Adrenal gland (tissue), 12 donors: ENCODE data around the gene YJEFN3. TPM values are rescaled to one million over a fixed set of nuclear protein-coding genes. Genes with fewer than 3 reads are reported as not detected.

Experiments
- DNase-seq, 7 donors: peaks; one replicate each; pipeline ENCODE4 v3.0.0-alpha.2; 2019 to 2020
- H3K27ac ChIP-seq, 5 donors: fragments of 200-600 bp; sonication (generic) in 4 of 5; 1 replicate in 3 of 5; 2 replicates in 2 of 5; pipeline versions ENCODE4 v1.5.1 to v1.8.0; 2016 to 2020; ENCODE audit warnings: mild to moderate bottlenecking in 1 of 5
- H3K27me3 ChIP-seq: fragments of 200-600 bp; 2 replicates; pipeline ENCODE4 v1.8.0; 2021
- H3K36me3 ChIP-seq, 2 donors: fragments of 200-600 bp; replicated peaks in 1 of 2; 1 replicate in 1 of 2; 2 replicates in 1 of 2; pipeline versions ENCODE4 v1.5.1 to v1.8.0; 2018 to 2022
- H3K4me1 ChIP-seq, 2 donors: fragments of 200-600 bp; replicated peaks in 1 of 2; 1 replicate in 1 of 2; 2 replicates in 1 of 2; pipeline versions ENCODE4 v1.5.1 to v1.8.0; 2018 to 2021
- H3K4me3 ChIP-seq, 4 donors: fragments of 200-600 bp; sonication (generic) in 3 of 4; one replicate each; pipeline ENCODE4 v1.5.1; 2016 to 2018
- H3K9me3 ChIP-seq, 3 donors: fragments of 200-600 bp; sonication (generic) in 1 of 3; replicated peaks in 1 of 3; 1 replicate in 2 of 3; 2 replicates in 1 of 3; pipeline versions ENCODE4 v1.5.1 to v1.8.0; 2016 to 2021
- CTCF ChIP-seq, 6 experiments: fragments of 450-650 bp in 4 of 6; fragments of 200-600 bp in 2 of 6; sonication (generic) in 1 of 6; IDR thresholded peaks; 1 replicate in 5 of 6; 2 replicates in 1 of 6; pipeline versions ENCODE4 v1.5.1 to v1.8.0; 2016 to 2021; ENCODE audit warnings: antibody characterized with exemption in 6 of 6, mild to moderate bottlenecking in 2 of 6, moderate library complexity in 1 of 6
- POLR2A ChIP-seq, 2 donors: fragments of 450-650 bp; IDR thresholded peaks; one replicate each; pipeline ENCODE4 v1.6.1; 2017; ENCODE audit warnings: antibody characterized with exemption in 2 of 2, mild to moderate bottlenecking in 2 of 2, moderate library complexity in 1 of 2
- WGBS, 4 donors: extraction: QIAGEN DNeasy Blood & Tissue Kit in 2 of 4; methylation state at CpG; one replicate each; pipeline versions ENCODE4 v1.1.5 to v1.1.7; 2013 to 2017; 5-methylcytosine and 5-hydroxymethylcytosine counted together
- intact Hi-C, 2 donors: fragments of 100-400 bp; cut with DNase I; formaldehyde crosslinking; loops; one replicate each; pipeline versions ENCODE4 v1.14.1 to v1.15.0; 2022 to 2023
- polyA plus RNA-seq, 3 donors: library from polyadenylated mRNA; stranded (reverse); fragments of 200-250 nt in 2 of 3; fragments of 350-450 nt in 1 of 3; fragmentation: Illumina TruSeq in 1 of 3; extraction: RNeasy Lipid Tissue Mini Kit (QIAGEN cat#74804) in 1 of 3; gene quantifications; one replicate each; pipeline ENCODE4 v1.2.3, GENCODE V29; 2013 to 2014
- total RNA-seq, 9 donors: library from RNA; depleted of rRNA in 4 of 9; stranded (reverse); fragments of >200 nt in 4 of 9; fragments of 120-200 nt in 1 of 9; fragmentation: NEBNext Ultra II Directional in 1 of 9; extraction: Animal tissue kit (Norgen Biotek cat#: 25700) in 1 of 9; gene quantifications; one replicate each; pipeline versions ENCODE4 v1.1.0 to v1.2.4, GENCODE V29; 2013 to 2023
- donor health status: healthy with polysubstance abuse.
- donor health status: Bipolar disorder and iron deficiency.
- donor health status: DM: yes; HTN: yes; CAD: no.
- donor health status: DM: no; HTN: no; CAD: no.
- donor health status: DM: no; HTN: no; CAD: no.
- donor health status: DM: yes; HTN: yes; CAD: no.

The YJEFN3 gene
- total and polyA plus RNA-seq, 12 donors, result 0.36 to 30.2 (median 1.3) TPM

GRCh38 chr19:19581391-19581790 lies 52.7 kb downstream of the YJEFN3 start:
- intact Hi-C loops, result no loop called here
- no peak for DNase-seq
- WGBS, 4 donors, result 90 to 94% (median 93%) methylated on average over 12 to 13 of the region's 13 CpGs
- TF ChIP-seq CTCF (IDR thresholded peaks at IDR 0.05) (no peak), POLR2A (IDR thresholded peaks at IDR 0.05) (no peak)
- H3K4me3 ChIP-seq, result no peak overlapping the region
- H3K27me3 ChIP-seq, result no peaks in the 10 kb centered on the region
- no peaks in the 10 kb centered on the region for H3K9me3 ChIP-seq
- no peak overlapping the region for H3K27ac ChIP-seq
- H3K4me1 ChIP-seq, result no peaks in the 10 kb centered on the region
- H3K36me3 ChIP-seq, result no peaks in the 10 kb centered on the region

GRCh38 chr19:19582471-19582870 lies 53.8 kb downstream of the YJEFN3 start:
- DNase-seq, result no peak

DNA sequence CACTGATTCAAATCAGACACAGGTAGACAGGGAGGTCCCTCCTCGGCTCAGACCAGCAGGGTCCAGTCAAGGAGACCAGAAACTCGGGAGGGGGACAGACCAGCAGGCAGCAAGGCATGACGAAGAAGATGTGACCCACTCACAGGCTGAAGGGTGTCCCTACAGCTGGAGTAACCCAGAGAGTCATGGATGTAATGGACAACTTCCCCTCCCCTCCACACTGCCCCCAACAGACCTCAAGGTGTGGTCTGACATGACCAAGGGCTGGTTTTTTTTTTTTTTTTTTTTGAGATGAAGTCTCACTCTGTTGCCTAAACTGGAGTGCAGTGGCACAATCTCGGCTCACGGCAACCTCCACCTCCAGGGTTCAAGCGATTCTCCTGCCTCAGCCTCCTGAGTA lies 55.6 kb downstream of the YJEFN3 start:
- Histone ChIP-seq H3K9me3 (no peaks in the 10 kb centered on the region), H3K36me3 (no peaks in the 10 kb centered on the region), H3K4me1 (no peaks in the 10 kb centered on the region), H3K27me3 (no peaks in the 10 kb centered on the region), H3K27ac (no peak overlapping the region), H3K4me3 (no peak overlapping the region)
- no peak for TF ChIP-seq POLR2A (IDR thresholded peaks at IDR 0.05)
- TF ChIP-seq CTCF (IDR thresholded peaks at IDR 0.05), result no peak
- WGBS, 4 donors, result 88 to 94% (median 89%) methylated on average over 6 of the region's 6 CpGs
- no peak for DNase-seq
- intact Hi-C loops, result no loop called here

More at GRCh38 chr19:19582471-19582870, 53.8 kb downstream of the YJEFN3 start:
- Histone ChIP-seq H3K9me3 (no peaks in the 10 kb centered on the region), H3K36me3 (no peaks in the 10 kb centered on the region), H3K4me1 (no peaks in the 10 kb centered on the region), H3K4me3 (no peak overlapping the region), H3K27ac (no peak overlapping the region), H3K27me3 (no peaks in the 10 kb centered on the region)
- no peak for TF ChIP-seq CTCF (IDR thresholded peaks at IDR 0.05)
- TF ChIP-seq POLR2A (IDR thresholded peaks at IDR 0.05), result no peak
- WGBS, 4 donors, result 84 to 100% (median 90%) methylated on average over 4 to 6 of the region's 6 CpGs
- intact Hi-C loops, result no loop called here

Other genes with a start within 250 kb of the YJEFN3 start
- gene SUGP1, start 208.4 kb upstream of the YJEFN3 start, total RNA-seq, result 10 to 100 TPM; 25.5 to 74.7 (median 53.9) TPM
- 100 to 1,000 TPM in 1 of 3 donors, 10 to 100 TPM in 2; 55.9 to 130 (median 91.0) TPM for gene SUGP1, start 208.4 kb upstream of the YJEFN3 start, polyA plus RNA-seq
- gene MAU2, start 208.1 kb upstream of the YJEFN3 start, total RNA-seq, result 10 to 100 TPM; 25.5 to 64.8 (median 48.8) TPM
- gene MAU2, start 208.1 kb upstream of the YJEFN3 start, polyA plus RNA-seq, result 10 to 100 TPM; 14.9 to 41.3 (median 29.5) TPM
- gene GATAD2A, start 123.2 kb upstream of the YJEFN3 start, total RNA-seq, result 100 to 1,000 TPM in 1 of 9 donors, 10 to 100 TPM in 8; 17.8 to 125 (median 65.3) TPM
- gene GATAD2A, start 123.2 kb upstream of the YJEFN3 start, polyA plus RNA-seq, result 10 to 100 TPM; 17.0 to 35.1 (median 20.9) TPM
- gene TSSK6, start 13.4 kb upstream of the YJEFN3 start, total RNA-seq, result 10 to 100 TPM in 1 of 9 donors, 1 to 10 TPM in 6, under 1 TPM in 2; 0.61 to 50.5 (median 3.5) TPM
- gene TSSK6, start 13.4 kb upstream of the YJEFN3 start, polyA plus RNA-seq, result 1 to 10 TPM in 1 of 3 donors, under 1 TPM in 1, not detected in 1; 0.37 to 1.0 TPM
- gene NDUFA13, start 12.7 kb upstream of the YJEFN3 start, total RNA-seq, result 100 to 1,000 TPM in 7 of 9 donors, 10 to 100 TPM in 2; 17.0 to 517 (median 323) TPM
- gene NDUFA13, start 12.7 kb upstream of the YJEFN3 start, polyA plus RNA-seq, result 100 to 1,000 TPM; 202 to 558 (median 329) TPM
- gene CILP2, start 9.4 kb downstream of the YJEFN3 start, total RNA-seq, result under 1 TPM in 2 of 9 donors, not detected in 7; 0.22 to 0.43 TPM
- under 1 TPM in 2 of 3 donors, not detected in 1; 0.13 to 0.24 TPM for gene CILP2, start 9.4 kb downstream of the YJEFN3 start, polyA plus RNA-seq
- gene PBX4, start 89.8 kb downstream of the YJEFN3 start, total RNA-seq, result under 1 TPM in 6 of 9 donors, not detected in 3; 0.28 to 0.86 (median 0.66) TPM
- gene PBX4, start 89.8 kb downstream of the YJEFN3 start, polyA plus RNA-seq, result 1 to 10 TPM in 2 of 3 donors, not detected in 1; 2.9 to 6.3 TPM
- 1 to 10 TPM in 8 of 9 donors, under 1 TPM in 1; 0.95 to 5.1 (median 3.6) TPM for gene LPAR2, start 99.3 kb downstream of the YJEFN3 start, total RNA-seq
- gene LPAR2, start 99.3 kb downstream of the YJEFN3 start, polyA plus RNA-seq, result 10 to 100 TPM in 1 of 3 donors, 1 to 10 TPM in 1, under 1 TPM in 1; 0.93 to 10.5 (median 3.8) TPM
- 10 to 100 TPM in 5 of 9 donors, 1 to 10 TPM in 3, under 1 TPM in 1; 0.44 to 17.0 (median 10.3) TPM for gene GMIP, start 114.7 kb downstream of the YJEFN3 start, total RNA-seq
- 10 to 100 TPM in 1 of 3 donors, 1 to 10 TPM in 2; 2.7 to 13.8 (median 3.2) TPM for gene GMIP, start 114.7 kb downstream of the YJEFN3 start, polyA plus RNA-seq
- 100 to 1,000 TPM in 4 of 9 donors, 10 to 100 TPM in 5; 21.1 to 195 (median 78.3) TPM for gene ATP13A1, start 134.8 kb downstream of the YJEFN3 start, total RNA-seq
- 100 to 1,000 TPM in 2 of 3 donors, 10 to 100 TPM in 1; 18.7 to 132 (median 103) TPM for gene ATP13A1, start 134.8 kb downstream of the YJEFN3 start, polyA plus RNA-seq
- gene ZNF101, start 139.9 kb downstream of the YJEFN3 start, total RNA-seq, result 1 to 10 TPM; 1.3 to 9.8 (median 6.4) TPM
- 10 to 100 TPM in 1 of 3 donors, 1 to 10 TPM in 2; 6.0 to 11.8 (median 6.2) TPM for gene ZNF101, start 139.9 kb downstream of the YJEFN3 start, polyA plus RNA-seq
- gene ZNF14, start 204.2 kb downstream of the YJEFN3 start, total RNA-seq, result 1 to 10 TPM; 3.1 to 8.5 (median 4.2) TPM
- 1 to 10 TPM; 2.7 to 5.2 (median 3.9) TPM for gene ZNF14, start 204.2 kb downstream of the YJEFN3 start, polyA plus RNA-seq